ENCODE results near the gene GTF2A2.
"Not testable (repeated sequence)": the region's sequence is repeated elsewhere in the genome, so short reads cannot be mapped to it uniquely, and the experiment has no call there.

Gene GTF2A2

DNA sequence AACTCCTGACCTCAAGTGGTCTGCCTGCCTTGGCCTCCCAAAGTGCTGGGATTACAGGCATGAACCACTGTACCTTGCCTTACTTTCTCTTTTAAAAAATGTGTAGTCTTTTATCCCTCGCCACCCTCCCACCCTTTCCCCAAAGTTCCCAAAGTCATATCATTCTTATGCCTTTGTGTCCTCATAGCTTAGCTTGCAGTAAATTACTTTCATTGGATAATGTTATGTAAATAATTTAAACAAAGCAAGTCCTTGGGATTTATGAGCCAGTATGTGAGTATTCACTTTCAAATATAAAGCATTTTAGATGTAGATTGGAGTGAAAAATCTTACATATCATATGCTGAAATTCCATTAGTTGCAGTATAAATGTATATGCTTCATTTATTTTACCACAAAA lies 11.0 kb downstream of the GTF2A2 start:
- Mint-ChIP-seq H3K27ac (no peak overlapping the region), H3K36me3 (ENCODE audit: low read depth) (peaks cover 40% of the 10 kb centered on the region), H3K4me3 (no peak overlapping the region), H3K27me3 (ENCODE audit: low read depth) (no peaks in the 10 kb centered on the region), H3K4me1 (ENCODE audit: low read depth) (peaks cover 11% of the 10 kb centered on the region), H3K9me3 (no peaks in the 10 kb centered on the region)
- DNase-seq (ENCODE audit: low spot score) = no peak

- H3K4me3 Mint-ChIP-seq; DNase-seq (ENCODE audit: low spot score); H3K27me3 Mint-ChIP-seq (ENCODE audit: low read depth); H3K27ac Mint-ChIP-seq; H3K9me3 Mint-ChIP-seq; H3K4me1 Mint-ChIP-seq (ENCODE audit: low read depth): not testable (repeated sequence)
- peaks cover 42% of the 10 kb centered on the region for H3K36me3 Mint-ChIP-seq (ENCODE audit: low read depth)
Measured at GRCh38 chr15:59645812-59646211, 11.5 kb downstream of the GTF2A2 start.

GRCh38 chr15:59644756-59645155 lies 12.6 kb downstream of the GTF2A2 start:
- H3K4me1 Mint-ChIP-seq (ENCODE audit: low read depth) = peaks cover 4% of the 10 kb centered on the region
- no peak overlapping the region for H3K4me3 Mint-ChIP-seq
- no peaks in the 10 kb centered on the region for H3K9me3 Mint-ChIP-seq
- DNase-seq (ENCODE audit: low spot score) = no peak
- H3K27ac Mint-ChIP-seq = no peak overlapping the region
- H3K27me3 Mint-ChIP-seq (ENCODE audit: low read depth) = no peaks in the 10 kb centered on the region
- H3K36me3 Mint-ChIP-seq (ENCODE audit: low read depth) = peaks cover 38% of the 10 kb centered on the region

DNA sequence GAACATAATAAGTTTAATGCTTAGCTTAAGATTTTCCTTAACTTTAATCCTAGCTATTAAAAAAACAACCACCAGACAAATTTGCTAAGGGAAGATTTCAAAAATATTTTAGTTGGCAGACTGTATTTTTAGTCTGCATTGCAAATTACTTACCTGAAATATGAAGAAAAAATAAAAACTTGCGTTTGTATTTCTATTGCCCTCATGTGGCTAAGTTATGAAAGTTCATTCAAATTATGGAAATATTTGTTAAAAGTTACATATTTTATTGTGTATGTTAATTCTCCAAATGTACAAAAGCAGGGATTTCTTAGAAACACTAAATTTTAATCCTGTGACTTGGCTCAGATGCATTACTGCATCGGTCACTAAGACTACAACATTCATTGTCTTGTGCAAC lies 15.0 kb downstream of the GTF2A2 start:
- Mint-ChIP-seq H3K9me3 (no peaks in the 10 kb centered on the region), H3K4me3 (no peak overlapping the region), H3K36me3 (ENCODE audit: low read depth) (peaks cover 48% of the 10 kb centered on the region), H3K4me1 (ENCODE audit: low read depth) (peaks cover 3% of the 10 kb centered on the region), H3K27ac (no peak overlapping the region), H3K27me3 (ENCODE audit: low read depth) (no peaks in the 10 kb centered on the region)
- DNase-seq (ENCODE audit: low spot score) = no peak

DNA sequence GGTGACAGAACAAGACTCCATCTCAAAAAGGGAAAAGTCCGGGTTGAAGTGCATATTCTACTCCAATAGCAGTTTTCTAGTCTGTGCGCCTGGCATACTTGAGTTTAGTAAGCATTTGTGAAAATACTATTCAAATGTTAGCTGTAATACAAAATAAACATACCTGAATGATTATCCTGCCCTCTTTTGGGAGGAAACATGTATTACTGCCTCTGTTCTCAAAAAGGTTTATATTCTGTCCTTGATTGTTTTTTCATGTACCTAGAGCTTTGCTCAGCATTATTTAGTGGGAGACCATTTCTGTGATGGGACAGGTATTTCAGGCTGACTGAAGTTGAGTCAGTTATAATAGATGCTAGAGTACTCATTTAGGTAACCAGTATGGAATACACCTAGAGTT lies 19.8 kb downstream of the GTF2A2 start:
- H3K27ac Mint-ChIP-seq = not testable (repeated sequence)

GRCh38 chr15:59636184-59636583 lies 21.1 kb downstream of the GTF2A2 start:
- peaks cover 25% of the 10 kb centered on the region for H3K36me3 Mint-ChIP-seq (ENCODE audit: low read depth)
- no peak overlapping the region for H3K27ac Mint-ChIP-seq

More for the DNA sequence above, 19.8 kb downstream of the GTF2A2 start:
- DNase-seq (ENCODE audit: low spot score); H3K27me3 Mint-ChIP-seq (ENCODE audit: low read depth); H3K4me3 Mint-ChIP-seq; H3K4me1 Mint-ChIP-seq (ENCODE audit: low read depth); H3K9me3 Mint-ChIP-seq: not testable (repeated sequence)
- H3K36me3 Mint-ChIP-seq (ENCODE audit: low read depth) = peaks cover 34% of the 10 kb centered on the region

GRCh38 chr15:59632714-59633113 lies 24.6 kb downstream of the GTF2A2 start:
- H3K27ac Mint-ChIP-seq = no peak overlapping the region
- H3K36me3 Mint-ChIP-seq (ENCODE audit: low read depth) = peaks cover 5% of the 10 kb centered on the region
- H3K4me1 Mint-ChIP-seq (ENCODE audit: low read depth) = no peaks in the 10 kb centered on the region
- no peak overlapping the region for H3K4me3 Mint-ChIP-seq
- no peaks in the 10 kb centered on the region for H3K9me3 Mint-ChIP-seq
- DNase-seq (ENCODE audit: low spot score) = no peak
- peaks cover 7% of the 10 kb centered on the region for H3K27me3 Mint-ChIP-seq (ENCODE audit: low read depth)

More at GRCh38 chr15:59636184-59636583, 21.1 kb downstream of the GTF2A2 start:
- H3K27me3 Mint-ChIP-seq (ENCODE audit: low read depth) = peaks cover 5% of the 10 kb centered on the region
- H3K4me1 Mint-ChIP-seq (ENCODE audit: low read depth) = no peaks in the 10 kb centered on the region
- no peak overlapping the region for H3K4me3 Mint-ChIP-seq
- H3K9me3 Mint-ChIP-seq = no peaks in the 10 kb centered on the region
- DNase-seq (ENCODE audit: low spot score) = no peak

DNA sequence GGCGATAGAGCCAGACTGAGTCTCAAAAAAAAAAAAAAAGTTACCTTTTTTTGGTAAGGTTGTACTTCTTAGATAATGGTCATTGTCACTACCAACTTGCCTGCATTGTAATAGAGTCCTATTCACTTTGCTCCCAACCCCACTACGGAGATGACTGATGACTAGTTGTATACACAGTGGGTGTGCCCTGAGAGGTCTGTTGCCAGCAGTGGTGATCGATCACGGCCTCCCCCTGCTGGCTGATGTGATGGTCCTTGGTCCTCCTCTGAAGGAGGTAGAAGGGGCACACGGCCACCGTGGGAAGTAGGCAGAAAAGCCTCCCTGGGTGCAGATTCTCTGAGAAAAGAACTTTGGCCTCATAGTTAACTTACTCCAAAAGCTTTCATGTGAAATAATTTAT lies 35.0 kb downstream of the GTF2A2 start:
- Mint-ChIP-seq H3K27ac (no peak overlapping the region), H3K9me3 (no peaks in the 10 kb centered on the region), H3K27me3 (ENCODE audit: low read depth) (peaks cover 17% of the 10 kb centered on the region), H3K4me3 (no peak overlapping the region), H3K4me1 (ENCODE audit: low read depth) (no peaks in the 10 kb centered on the region), H3K36me3 (ENCODE audit: low read depth) (no peaks in the 10 kb centered on the region)
- DNase-seq (ENCODE audit: low spot score) = peak; percentile 52

DNA sequence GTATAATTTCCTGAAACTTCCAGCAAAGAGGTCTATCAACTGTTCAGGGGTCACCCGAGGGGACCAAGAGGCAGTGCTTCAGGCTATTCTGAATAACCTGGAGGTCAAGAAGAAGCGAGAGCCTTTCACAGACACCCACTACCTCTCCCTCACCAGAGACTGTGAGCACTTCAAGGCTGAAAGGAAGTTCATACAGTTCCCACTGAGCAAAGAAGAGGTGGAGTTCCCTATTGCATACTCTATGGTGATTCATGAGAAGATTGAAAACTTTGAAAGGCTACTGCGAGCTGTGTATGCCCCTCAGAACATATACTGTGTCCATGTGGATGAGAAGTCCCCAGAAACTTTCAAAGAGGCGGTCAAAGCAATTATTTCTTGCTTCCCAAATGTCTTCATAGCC lies 38.9 kb downstream of the GTF2A2 start:
- H3K36me3 Mint-ChIP-seq (ENCODE audit: low read depth) = no peaks in the 10 kb centered on the region
- H3K27ac Mint-ChIP-seq = no peak overlapping the region
- no peak overlapping the region for H3K4me3 Mint-ChIP-seq
- H3K4me1 Mint-ChIP-seq (ENCODE audit: low read depth) = peaks cover 6% of the 10 kb centered on the region
- no peak for DNase-seq (ENCODE audit: low spot score)
- H3K27me3 Mint-ChIP-seq (ENCODE audit: low read depth) = peaks cover 29% of the 10 kb centered on the region
- peaks cover 19% of the 10 kb centered on the region for H3K9me3 Mint-ChIP-seq

GRCh38 chr15:59616379-59616778 lies 40.9 kb downstream of the GTF2A2 start:
- Mint-ChIP-seq H3K27ac (no peak overlapping the region), H3K36me3 (ENCODE audit: low read depth) (no peaks in the 10 kb centered on the region), H3K4me1 (ENCODE audit: low read depth) (peaks cover 6% of the 10 kb centered on the region), H3K9me3 (peaks cover 19% of the 10 kb centered on the region), H3K27me3 (ENCODE audit: low read depth) (peaks cover 35% of the 10 kb centered on the region), H3K4me3 (no peak overlapping the region)
- no peak for DNase-seq (ENCODE audit: low spot score)

GRCh38 chr15:59615661-59616060 lies 41.7 kb downstream of the GTF2A2 start:
- Mint-ChIP-seq H3K27ac (no peak overlapping the region), H3K9me3 (peaks cover 19% of the 10 kb centered on the region), H3K4me3 (no peak overlapping the region), H3K36me3 (ENCODE audit: low read depth) (no peaks in the 10 kb centered on the region), H3K4me1 (ENCODE audit: low read depth) (peaks cover 8% of the 10 kb centered on the region), H3K27me3 (ENCODE audit: low read depth) (peaks cover 38% of the 10 kb centered on the region)
- DNase-seq (ENCODE audit: low spot score) = no peak

- Mint-ChIP-seq H3K9me3 (peaks cover 19% of the 10 kb centered on the region), H3K27me3 (ENCODE audit: low read depth) (peaks cover 32% of the 10 kb centered on the region), H3K4me1 (ENCODE audit: low read depth) (peaks cover 8% of the 10 kb centered on the region), H3K27ac (no peak overlapping the region), H3K36me3 (ENCODE audit: low read depth) (no peaks in the 10 kb centered on the region), H3K4me3 (no peak overlapping the region)
- DNase-seq (ENCODE audit: low spot score) = no peak
Measured at GRCh38 chr15:59614153-59614552, 43.2 kb downstream of the GTF2A2 start.

DNA sequence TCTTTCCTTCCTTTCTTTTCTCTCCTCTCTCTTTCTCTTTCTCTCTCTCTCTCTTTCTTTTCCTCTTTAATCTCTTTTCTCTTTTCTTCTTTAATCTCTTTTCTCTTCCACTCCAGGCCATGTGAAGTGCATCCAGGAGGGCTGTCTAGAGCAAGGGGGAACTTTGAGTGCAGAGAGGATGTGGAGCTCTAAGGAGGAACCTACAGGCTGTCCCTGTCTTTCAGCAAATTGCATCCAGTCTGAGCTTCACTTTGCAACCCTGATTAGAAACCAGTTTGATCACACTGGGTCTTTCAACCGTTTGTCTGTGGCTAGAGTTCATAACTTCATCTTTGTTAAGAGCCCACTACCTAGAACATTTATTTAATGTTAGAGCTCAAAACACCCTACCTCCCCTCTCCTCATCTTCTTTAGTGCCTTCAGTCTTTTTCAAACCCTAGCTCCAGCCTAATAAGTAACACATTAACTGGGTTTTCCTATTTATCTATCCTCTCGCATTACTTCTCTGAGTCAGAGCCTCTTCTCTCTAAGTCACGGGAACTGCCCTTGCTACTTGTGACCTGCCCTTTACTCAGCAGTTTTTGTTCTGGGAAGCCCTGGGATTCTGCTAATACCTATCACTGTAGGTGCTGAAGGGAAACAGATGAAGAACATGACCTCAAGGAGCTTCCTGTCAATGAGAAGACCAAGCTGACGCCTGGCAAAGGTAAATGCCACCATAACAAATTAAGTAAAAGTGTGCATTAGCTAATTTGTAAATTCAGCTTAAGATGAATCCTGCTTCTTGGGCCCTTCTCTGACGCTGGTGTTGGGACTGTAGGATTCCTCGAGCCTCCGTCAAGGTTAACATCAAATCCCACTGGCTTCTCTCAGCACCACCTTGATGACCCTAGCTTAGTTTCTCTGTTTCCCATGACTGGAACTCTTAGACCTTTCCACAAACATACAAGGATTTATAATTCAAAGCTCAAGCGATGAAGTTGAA lies 45.7 kb downstream of the GTF2A2 start, which contains the start of gene GCNT3:
GCNT3 (plus strand) TSS at position 508 of the 985 bp plus-strand sequence. CDS start 6,456 bp downstream, outside the sequence.
- peaks cover 8% of the 10 kb centered on the region for H3K4me1 Mint-ChIP-seq (ENCODE audit: low read depth)
- peaks cover 20% of the 10 kb centered on the region for H3K27me3 Mint-ChIP-seq (ENCODE audit: low read depth)
- no peak within 1 kb of the TSS for H3K4me3 Mint-ChIP-seq
- DNase-seq (ENCODE audit: low spot score) = no peak
- H3K27ac Mint-ChIP-seq = peak within 1 kb of the TSS; percentile 56
- no peaks in the 10 kb centered on the region for H3K36me3 Mint-ChIP-seq (ENCODE audit: low read depth)
- peaks cover 19% of the 10 kb centered on the region for H3K9me3 Mint-ChIP-seq

Data from T-helper 2 cell treated with Interferon-gamma antibody and Interleukin-4, amounts not matched to agents 5 μg/mL and 100 μg/mL, for 36 hours (primary cell).